ENCODE measurements around the gene BST2. TPM values are rescaled to one million over a fixed set of nuclear protein-coding genes. Genes with fewer than 3 reads are reported as not detected.

The BST2 gene
- total RNA-seq, 4 donors from 2014 or later = 25.3 to 59.7 (median 51.0) TPM

DNA sequence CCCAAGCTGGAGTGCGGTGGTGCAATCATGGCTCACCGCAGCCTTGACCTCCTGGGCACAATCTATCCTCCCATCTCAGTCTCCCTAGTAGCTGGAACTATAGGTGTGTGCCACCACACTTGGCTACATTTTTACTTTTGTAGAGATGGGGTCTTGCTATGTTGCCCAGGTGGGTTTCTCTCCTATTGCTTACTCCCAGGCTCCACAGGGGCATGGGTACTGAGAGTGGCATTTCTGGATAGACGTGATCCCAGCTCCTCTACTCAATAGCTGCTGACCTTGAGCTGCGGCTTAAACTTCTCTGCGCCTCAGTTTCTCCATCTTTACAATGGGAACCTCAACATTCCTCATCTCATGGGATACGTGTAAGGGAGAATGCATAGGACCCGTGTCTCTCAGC, 26.0 kb upstream of the BST2 start:
- no peak for TF ChIP-seq POLR2A (IDR thresholded peaks at IDR 0.05; ENCODE audit: low read depth)
- no peak for TF ChIP-seq POLR2AphosphoS5 (IDR thresholded peaks at IDR 0.05)
- H3K27me3 ChIP-seq = no peaks in the 10 kb centered on the region
- DNase-seq (ENCODE audit: extremely low spot score) = no peak
- no peaks in the 10 kb centered on the region for H3K9me3 ChIP-seq
- no peaks in the 10 kb centered on the region for H3K4me1 ChIP-seq
- WGBS = 87% methylated on average over 4 of the region's 7 CpGs
- no peak overlapping the region for H3K27ac ChIP-seq (replicated peaks in 1 of 4)
- H3K36me3 ChIP-seq = peaks cover 0 to 8% (median 0%) of the 10 kb centered on the region in 4 donors
- intact Hi-C loops (cut with DNase I) = no loop called here
- H3K4me3 ChIP-seq = no peak overlapping the region

DNA sequence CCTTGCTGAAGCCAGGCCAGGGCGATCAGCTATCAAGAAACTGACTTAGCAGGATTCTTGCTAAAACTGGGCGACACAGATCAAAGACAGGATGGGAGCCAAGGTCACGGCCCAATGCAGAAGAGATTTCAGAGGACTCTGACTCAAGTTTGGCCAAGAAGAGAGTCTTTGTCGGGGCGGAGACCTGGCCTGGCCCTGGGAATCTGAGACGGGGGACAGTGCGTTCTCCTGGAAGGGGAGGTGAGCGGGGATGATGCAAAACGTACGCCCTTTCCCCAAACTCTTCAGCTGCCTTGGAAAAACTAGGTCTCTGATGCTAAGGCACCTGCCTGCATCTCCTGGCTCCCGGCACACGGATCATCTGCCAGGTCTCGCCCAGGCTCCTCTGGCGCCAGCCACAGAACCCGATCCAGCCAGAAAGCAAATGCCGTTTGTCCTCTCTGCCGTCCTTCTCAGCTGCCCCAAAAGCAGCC, 24.2 kb upstream of the BST2 start:
- H3K36me3 ChIP-seq = no peaks in the 10 kb centered on the region
- no peak overlapping the region for H3K4me3 ChIP-seq
- H3K9me3 ChIP-seq = no peaks in the 10 kb centered on the region
- WGBS = 67% methylated on average over 17 of the region's 17 CpGs
- no peak overlapping the region for H3K27ac ChIP-seq (replicated peaks in 1 of 4)
- intact Hi-C loops (cut with DNase I) = no loop called here
- no peaks in the 10 kb centered on the region for H3K27me3 ChIP-seq
- TF ChIP-seq EP300 (IDR thresholded peaks at IDR 0.05) (no peak), POLR2A (IDR thresholded peaks at IDR 0.05; ENCODE audit: low read depth) (no peak), POLR2AphosphoS5 (IDR thresholded peaks at IDR 0.05) (no peak)
- TF ChIP-seq, protein P1, sequence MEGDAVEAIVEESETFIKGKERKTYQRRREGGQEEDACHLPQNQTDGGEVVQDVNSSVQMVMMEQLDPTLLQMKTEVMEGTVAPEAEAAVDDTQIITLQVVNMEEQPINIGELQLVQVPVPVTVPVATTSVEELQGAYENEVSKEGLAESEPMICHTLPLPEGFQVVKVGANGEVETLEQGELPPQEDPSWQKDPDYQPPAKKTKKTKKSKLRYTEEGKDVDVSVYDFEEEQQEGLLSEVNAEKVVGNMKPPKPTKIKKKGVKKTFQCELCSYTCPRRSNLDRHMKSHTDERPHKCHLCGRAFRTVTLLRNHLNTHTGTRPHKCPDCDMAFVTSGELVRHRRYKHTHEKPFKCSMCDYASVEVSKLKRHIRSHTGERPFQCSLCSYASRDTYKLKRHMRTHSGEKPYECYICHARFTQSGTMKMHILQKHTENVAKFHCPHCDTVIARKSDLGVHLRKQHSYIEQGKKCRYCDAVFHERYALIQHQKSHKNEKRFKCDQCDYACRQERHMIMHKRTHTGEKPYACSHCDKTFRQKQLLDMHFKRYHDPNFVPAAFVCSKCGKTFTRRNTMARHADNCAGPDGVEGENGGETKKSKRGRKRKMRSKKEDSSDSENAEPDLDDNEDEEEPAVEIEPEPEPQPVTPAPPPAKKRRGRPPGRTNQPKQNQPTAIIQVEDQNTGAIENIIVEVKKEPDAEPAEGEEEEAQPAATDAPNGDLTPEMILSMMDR (IDR thresholded peaks at IDR 0.05) = no peak
- DNase-seq (ENCODE audit: extremely low spot score) = no peak
- peaks cover 0 to 5% (median 4%) of the 10 kb centered on the region in 4 donors for H3K4me1 ChIP-seq

DNA sequence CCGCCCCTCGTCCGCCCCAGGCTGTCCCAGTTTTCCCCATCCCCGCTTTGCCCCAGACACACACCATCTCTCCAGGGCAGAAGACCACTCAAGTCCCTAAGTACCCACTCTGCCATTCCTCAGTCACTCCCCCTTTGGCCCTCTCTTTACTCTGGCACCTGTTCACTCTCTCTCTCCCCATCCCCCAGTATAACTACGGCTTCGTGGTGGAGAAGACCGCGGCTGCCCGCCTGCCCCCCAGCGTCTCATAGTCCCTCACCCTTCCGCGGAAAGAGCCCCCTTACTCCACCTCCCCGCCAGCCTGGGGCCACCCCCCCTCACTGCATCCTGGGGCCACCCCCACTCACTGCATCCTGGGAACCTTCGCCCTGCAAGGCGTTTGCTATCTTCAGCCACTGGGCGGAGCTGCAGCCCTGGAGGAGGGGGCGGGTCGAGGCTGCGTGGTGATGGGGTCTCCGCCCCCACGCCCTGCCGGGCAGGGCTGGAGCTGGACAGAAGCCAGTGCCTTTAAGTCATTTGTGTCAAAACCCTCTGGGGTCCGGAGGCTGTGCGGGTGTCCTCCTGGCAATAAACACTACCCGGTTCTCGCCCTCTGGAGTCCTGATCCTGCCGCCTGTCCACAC, 19.4 kb upstream of the BST2 start:
- Histone ChIP-seq H3K36me3 (peaks cover 0 to 19% (median 15%) of the 10 kb centered on the region in 4 donors), H3K9me3 (no peaks in the 10 kb centered on the region), H3K4me3 (no peak overlapping the region), H3K27ac (replicated peaks in 1 of 4) (no peak overlapping the region), H3K4me1 (peaks cover 3 to 18% (median 16%) of the 10 kb centered on the region in 4 donors), H3K27me3 (no peaks in the 10 kb centered on the region)
- DNase-seq (ENCODE audit: extremely low spot score) = no peak
- TF ChIP-seq POLR2A (IDR thresholded peaks at IDR 0.05; ENCODE audit: low read depth) = no peak
- TF ChIP-seq, protein P1 (IDR thresholded peaks at IDR 0.05) = peak in 2 of 3 experiments; percentile 21 to 35
- no peak for TF ChIP-seq POLR2AphosphoS5 (IDR thresholded peaks at IDR 0.05)
- no peak for TF ChIP-seq EP300 (IDR thresholded peaks at IDR 0.05)
- intact Hi-C loops (cut with DNase I) = no loop called here
- 32% methylated on average over 25 of the region's 27 CpGs for WGBS

DNA sequence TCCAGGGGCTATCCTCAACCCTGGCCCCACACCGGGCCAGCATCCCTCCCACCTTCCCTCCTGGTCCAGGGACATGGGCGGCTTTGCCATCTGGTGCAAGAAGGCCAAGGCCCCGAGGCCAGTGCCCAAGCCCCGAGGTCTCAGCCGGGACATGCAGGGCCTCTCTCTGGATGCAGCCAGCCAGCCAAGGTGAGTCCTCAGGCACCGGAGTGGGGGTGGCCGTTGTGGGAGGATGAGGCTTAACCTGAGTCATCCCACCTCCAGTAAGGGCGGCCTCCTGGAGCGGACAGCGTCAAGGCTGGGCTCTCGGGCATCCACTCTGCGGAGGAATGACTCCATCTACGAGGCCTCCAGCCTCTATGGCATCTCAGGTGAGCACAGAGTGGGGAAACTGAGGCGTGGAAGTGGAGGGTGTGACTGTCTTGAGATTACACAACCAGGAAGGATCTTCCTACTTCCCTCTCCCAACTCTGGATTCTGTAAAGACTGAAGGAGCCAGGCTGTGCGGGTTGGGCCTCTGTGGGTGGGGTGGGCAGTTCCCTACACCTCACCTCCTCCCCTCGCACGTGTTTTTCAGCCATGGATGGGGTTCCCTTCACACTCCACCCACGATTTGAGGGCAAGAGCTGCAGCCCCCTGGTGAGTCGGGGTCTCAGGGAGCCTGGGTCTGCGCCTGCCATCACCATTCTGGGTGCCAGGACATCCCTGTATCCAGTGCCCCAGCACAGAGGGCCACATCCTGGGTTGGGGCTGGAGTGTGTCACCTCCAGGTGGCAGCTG, 18.2 kb upstream of the BST2 start:
- no peak for DNase-seq (ENCODE audit: extremely low spot score)
- intact Hi-C loops (cut with DNase I) = no loop called here
- TF ChIP-seq, protein P1 (IDR thresholded peaks at IDR 0.05) = no peak
- TF ChIP-seq POLR2A (IDR thresholded peaks at IDR 0.05; ENCODE audit: low read depth) (no peak), EP300 (IDR thresholded peaks at IDR 0.05) (no peak), POLR2AphosphoS5 (IDR thresholded peaks at IDR 0.05) (no peak)
- Histone ChIP-seq H3K4me3 (no peak overlapping the region), H3K9me3 (no peaks in the 10 kb centered on the region), H3K4me1 (peaks cover 8 to 25% (median 23%) of the 10 kb centered on the region in 4 donors), H3K27me3 (no peaks in the 10 kb centered on the region), H3K36me3 (peaks cover 0 to 19% (median 15%) of the 10 kb centered on the region in 4 donors), H3K27ac (replicated peaks in 1 of 4) (no peak overlapping the region)
- WGBS = 89% methylated on average over 17 of the region's 20 CpGs

DNA sequence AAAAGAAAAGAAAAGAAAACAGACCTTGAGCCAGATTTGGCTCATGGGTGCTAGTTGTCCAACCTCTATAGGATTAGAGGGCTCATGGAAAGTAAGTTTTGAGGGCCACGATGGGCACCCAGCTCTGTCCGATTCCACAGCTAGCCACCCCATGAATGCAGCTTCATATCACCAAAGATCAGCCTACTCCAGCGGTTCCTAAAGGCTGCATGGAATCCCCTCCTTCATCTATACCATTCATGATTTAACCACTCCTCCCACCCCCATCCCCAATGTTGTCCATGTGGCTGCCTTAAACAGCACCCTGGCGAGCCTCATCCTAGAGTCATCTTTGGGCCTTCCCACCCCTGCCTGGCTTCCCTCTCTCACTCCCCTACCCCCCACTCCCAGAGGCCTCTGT, 16.5 kb upstream of the BST2 start:
- no peak overlapping the region for H3K27ac ChIP-seq (replicated peaks in 1 of 4)
- TF ChIP-seq EP300 (IDR thresholded peaks at IDR 0.05) (no peak), POLR2A (IDR thresholded peaks at IDR 0.05; ENCODE audit: low read depth) (no peak), POLR2AphosphoS5 (IDR thresholded peaks at IDR 0.05) (no peak)
- TF ChIP-seq, protein P1 (IDR thresholded peaks at IDR 0.05) = no peak
- intact Hi-C loops (cut with DNase I) = no loop called here
- 96% methylated on average over 4 of the region's 4 CpGs for WGBS
- peaks cover 8 to 25% (median 23%) of the 10 kb centered on the region in 4 donors for H3K4me1 ChIP-seq
- no peaks in the 10 kb centered on the region for H3K9me3 ChIP-seq
- peaks cover 0 to 6% (median 0%) of the 10 kb centered on the region in 4 donors for H3K27me3 ChIP-seq
- peaks cover 0 to 19% (median 15%) of the 10 kb centered on the region in 4 donors for H3K36me3 ChIP-seq
- no peak overlapping the region for H3K4me3 ChIP-seq
- DNase-seq (ENCODE audit: extremely low spot score) = no peak
